MCF 10A (cell line): ENCODE measurements around the gene DUSP6. TPM values are rescaled to one million over a fixed set of nuclear protein-coding genes. Genes with fewer than 3 reads are reported as not detected.

Experiments used
- BruUV-seq: library from RNA; stranded (reverse); fragments of 400-500 nt; replicated peaks from 2 replicates; lab custom pipeline; 2021; lab: Mats Ljungman, UMichigan
- CTCF ChIA-PET: fragments of 300-600 bp; sonication (Branson Sonifier 250); formaldehyde crosslinking; extraction: SDS; loops from one replicate; lab custom pipeline; 2021; ENCODE audit warnings: antibody characterized with exemption, inconsistent platforms; lab: Yijun Ruan, JAX
- POLR2A ChIA-PET: fragments of 300-600, 350-650 bp; sonication (Branson Sonifier 250); formaldehyde crosslinking; extraction: SDS; loops from one replicate; lab custom pipeline; 2020; ENCODE audit warnings: antibody characterized with exemption, inconsistent platforms; lab: Yijun Ruan, JAX
- DNase-seq: peaks from one replicate; pipeline ENCODE4 v3.0.0-alpha.2; 2018; ENCODE audit not compliant: unreplicated experiment
- H3K27ac Mint-ChIP-seq: one replicate; pipeline ENCODE4 v1.8.0; 2022; ENCODE audit warnings: mild to moderate bottlenecking, low read depth, mixed read lengths; ENCODE audit not compliant: unreplicated experiment
- H3K27me3 Mint-ChIP-seq: one replicate; pipeline ENCODE4 v1.8.0; 2022; ENCODE audit warnings: mixed read lengths; ENCODE audit not compliant: insufficient read depth, unreplicated experiment
- H3K36me3 Mint-ChIP-seq: one replicate; pipeline ENCODE4 v1.8.0; 2022; ENCODE audit warnings: mild to moderate bottlenecking, moderate library complexity, mixed read lengths; ENCODE audit not compliant: insufficient read depth, unreplicated experiment
- H3K4me1 Mint-ChIP-seq: one replicate; pipeline ENCODE4 v1.8.0; 2022; ENCODE audit warnings: mixed read lengths; ENCODE audit not compliant: insufficient read depth, unreplicated experiment
- H3K4me3 Mint-ChIP-seq: one replicate; pipeline ENCODE4 v1.8.0; 2022; ENCODE audit warnings: mild to moderate bottlenecking, moderate library complexity, mixed read lengths; ENCODE audit not compliant: unreplicated experiment
- H3K9me3 Mint-ChIP-seq: one replicate; pipeline ENCODE4 v1.8.0; 2022; ENCODE audit warnings: mixed read lengths; ENCODE audit not compliant: unreplicated experiment
- intact Hi-C: fragments of 100-400 bp; cut with micrococcal nuclease; formaldehyde crosslinking; loops from 2 replicates; pipeline ENCODE4 v1.14.1; 2022
- total RNA-seq: library from RNA; stranded (reverse); gene quantifications from 2 replicates; pipeline ENCODE4 v1.2.3, GENCODE V29; 2022
- TF ChIP-seq, protein P1 (sequence below): fragments of 200-600 bp; IDR thresholded peaks from one replicate; pipeline ENCODE4 v1.8.0; 2022; ENCODE audit warnings: antibody characterized with exemption, mild to moderate bottlenecking; ENCODE audit not compliant: unreplicated experiment

The DUSP6 gene
- total RNA-seq, 1 experiment from 2014 or later = 149 TPM

DNA sequence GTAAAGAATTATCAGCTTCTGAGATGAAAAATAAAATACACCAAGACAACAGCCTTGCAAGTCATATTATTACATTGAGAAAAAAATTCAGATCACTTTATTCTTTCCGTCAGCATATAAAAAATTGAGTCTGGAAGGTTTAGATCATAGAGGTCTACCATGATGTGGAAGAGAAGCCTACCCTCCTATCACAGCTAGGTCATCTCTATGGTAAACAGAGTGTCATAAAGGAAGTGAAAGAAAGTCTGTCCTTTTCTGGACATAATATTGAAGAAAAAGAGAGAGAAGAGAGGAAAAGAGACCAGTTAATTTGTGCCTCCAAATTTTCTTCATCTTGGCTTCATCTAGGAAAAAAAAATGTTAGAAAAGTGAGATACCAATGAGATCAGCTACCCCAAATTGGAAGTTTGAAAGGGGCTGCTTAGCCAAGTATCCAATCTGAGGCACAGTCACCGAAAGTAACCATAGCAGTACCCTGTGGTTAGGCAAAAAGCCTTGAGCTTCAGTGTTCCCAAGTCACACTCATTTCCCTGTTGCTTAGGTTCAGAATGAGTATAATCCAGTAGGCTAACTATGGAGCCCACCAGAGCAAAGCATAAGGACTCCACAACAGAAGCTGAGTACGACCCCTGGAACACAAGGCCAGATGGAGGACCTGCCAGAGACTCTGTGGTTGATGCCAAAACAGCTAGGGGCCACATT lies 38.1 kb downstream of the DUSP6 start:
- CTCF ChIA-PET = interaction anchor here (0.6 to 0.8 kb wide), 3 partner anchors 21 to 297 kb away, joined by 3 to 6 read pairs (median 3); no protein-coding TSS in a partner anchor

DNA sequence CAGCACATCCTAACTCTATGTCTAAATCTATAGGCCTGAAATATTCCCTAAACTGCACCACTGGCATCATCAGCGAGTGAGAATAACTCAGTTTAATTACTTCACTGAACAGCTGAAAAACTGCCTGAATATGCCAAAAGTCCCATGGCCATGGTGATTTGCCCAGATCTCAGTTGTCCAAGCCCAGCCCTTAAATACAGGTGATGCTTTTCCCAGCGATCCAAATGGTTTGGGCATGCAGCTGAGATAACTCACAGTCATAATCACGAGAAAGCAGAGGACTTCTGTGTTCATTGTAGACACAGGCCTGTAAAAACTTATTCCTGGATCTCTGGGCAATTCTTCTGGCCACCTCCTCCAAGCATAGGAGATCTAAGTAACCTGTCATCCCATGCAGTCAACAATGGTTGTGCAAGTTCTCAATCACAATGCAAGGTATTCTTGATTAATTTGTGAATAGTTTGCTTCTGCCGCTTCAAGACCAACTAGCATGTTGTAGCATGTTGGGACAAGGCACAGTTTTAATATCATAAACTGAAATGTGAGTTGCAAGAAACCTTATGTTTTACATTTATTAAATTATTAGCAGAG lies 40.5 kb downstream of the DUSP6 start:
- BruUV-seq = no TSS peak
- DNase-seq = no peak
- Mint-ChIP-seq H3K4me3 (no peak overlapping the region), H3K27ac (no peak overlapping the region), H3K9me3 (no peaks in the 10 kb centered on the region), H3K36me3 (no peaks in the 10 kb centered on the region), H3K4me1 (no peaks in the 10 kb centered on the region), H3K27me3 (no peaks in the 10 kb centered on the region)
- CTCF ChIA-PET = no interaction called here
- POLR2A ChIA-PET = interaction anchor here (0.6 kb wide), 1 partner anchor 247 kb away, joined by 3 read pairs; no protein-coding TSS in a partner anchor
- intact Hi-C loops = no loop called here
- TF ChIP-seq, protein P1, sequence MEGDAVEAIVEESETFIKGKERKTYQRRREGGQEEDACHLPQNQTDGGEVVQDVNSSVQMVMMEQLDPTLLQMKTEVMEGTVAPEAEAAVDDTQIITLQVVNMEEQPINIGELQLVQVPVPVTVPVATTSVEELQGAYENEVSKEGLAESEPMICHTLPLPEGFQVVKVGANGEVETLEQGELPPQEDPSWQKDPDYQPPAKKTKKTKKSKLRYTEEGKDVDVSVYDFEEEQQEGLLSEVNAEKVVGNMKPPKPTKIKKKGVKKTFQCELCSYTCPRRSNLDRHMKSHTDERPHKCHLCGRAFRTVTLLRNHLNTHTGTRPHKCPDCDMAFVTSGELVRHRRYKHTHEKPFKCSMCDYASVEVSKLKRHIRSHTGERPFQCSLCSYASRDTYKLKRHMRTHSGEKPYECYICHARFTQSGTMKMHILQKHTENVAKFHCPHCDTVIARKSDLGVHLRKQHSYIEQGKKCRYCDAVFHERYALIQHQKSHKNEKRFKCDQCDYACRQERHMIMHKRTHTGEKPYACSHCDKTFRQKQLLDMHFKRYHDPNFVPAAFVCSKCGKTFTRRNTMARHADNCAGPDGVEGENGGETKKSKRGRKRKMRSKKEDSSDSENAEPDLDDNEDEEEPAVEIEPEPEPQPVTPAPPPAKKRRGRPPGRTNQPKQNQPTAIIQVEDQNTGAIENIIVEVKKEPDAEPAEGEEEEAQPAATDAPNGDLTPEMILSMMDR = no peak

More for the DNA sequence above, 38.1 kb downstream of the DUSP6 start:
- no peak overlapping the region for H3K27ac Mint-ChIP-seq
- no peak overlapping the region for H3K4me3 Mint-ChIP-seq
- POLR2A ChIA-PET = interaction anchor here (1.8 kb wide), 1 partner anchor 10 kb away, joined by 9 read pairs; no protein-coding TSS in a partner anchor
- H3K9me3 Mint-ChIP-seq = no peaks in the 10 kb centered on the region
- TF ChIP-seq, protein P1 = no peak
- no peaks in the 10 kb centered on the region for H3K27me3 Mint-ChIP-seq
- H3K4me1 Mint-ChIP-seq = peaks cover 6% of the 10 kb centered on the region
- intact Hi-C loops = no loop called here
- no TSS peak for BruUV-seq
- peaks cover 4% of the 10 kb centered on the region for H3K36me3 Mint-ChIP-seq
- DNase-seq = no peak

DNA sequence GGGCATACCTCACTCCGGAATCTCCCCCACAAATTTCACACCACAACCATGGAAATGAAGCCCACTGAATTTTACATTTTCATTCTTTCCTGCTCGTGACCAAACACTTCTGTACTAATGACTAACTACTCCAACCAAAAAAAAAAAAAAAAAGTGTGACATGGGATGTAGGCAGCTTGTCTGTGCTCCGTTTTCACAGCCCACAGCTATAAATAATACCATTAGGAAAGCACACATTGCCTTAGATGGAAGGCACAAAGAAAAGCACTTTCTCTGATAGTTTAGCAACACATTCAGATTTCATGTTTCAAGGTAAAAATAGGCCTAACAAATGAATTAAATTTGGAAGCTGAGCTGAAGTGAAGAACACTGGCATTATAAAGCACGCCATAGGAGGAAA lies 42.5 kb downstream of the DUSP6 start:
- Mint-ChIP-seq H3K36me3 (no peaks in the 10 kb centered on the region), H3K27me3 (no peaks in the 10 kb centered on the region), H3K4me1 (no peaks in the 10 kb centered on the region), H3K9me3 (no peaks in the 10 kb centered on the region), H3K27ac (no peak overlapping the region), H3K4me3 (no peak overlapping the region)
- ChIA-PET CTCF (interaction anchor here (0.7 to 0.8 kb wide), 2 partner anchors 11 to 200 kb away, joined by 3 to 4 read pairs; no protein-coding TSS in a partner anchor), POLR2A (interaction anchor here (0.7 kb wide), 1 partner anchor 21 kb away, joined by 4 read pairs; no protein-coding TSS in a partner anchor)
- intact Hi-C loops = no loop called here
- BruUV-seq = no TSS peak
- TF ChIP-seq, protein P1 = no peak
- DNase-seq = no peak

DNA sequence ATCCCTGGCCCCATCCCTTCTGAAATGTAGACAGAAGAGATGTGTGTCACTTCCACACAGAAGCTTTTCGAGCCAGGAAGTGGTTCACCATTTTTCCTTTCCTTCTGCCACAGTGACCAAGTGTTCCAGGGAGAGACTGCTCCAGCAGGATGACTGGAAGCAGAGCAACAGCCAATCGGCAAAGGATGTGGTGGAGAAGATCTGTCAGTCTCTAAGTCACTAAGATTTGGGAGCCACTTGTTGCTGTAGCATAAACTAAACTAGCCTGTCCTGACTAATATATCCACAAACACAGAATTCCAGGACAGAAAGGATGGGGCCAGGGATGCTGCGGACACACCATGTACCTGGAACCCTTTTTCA lies 42.9 kb downstream of the DUSP6 start:
- TF ChIP-seq, protein P1 = no peak
- no peak overlapping the region for H3K27ac Mint-ChIP-seq
- H3K36me3 Mint-ChIP-seq = no peaks in the 10 kb centered on the region
- no peaks in the 10 kb centered on the region for H3K27me3 Mint-ChIP-seq
- no peaks in the 10 kb centered on the region for H3K4me1 Mint-ChIP-seq
- ChIA-PET POLR2A (interaction anchor here (0.7 kb wide), 1 partner anchor 21 kb away, joined by 4 read pairs; no protein-coding TSS in a partner anchor), CTCF (interaction anchor here (0.7 to 0.8 kb wide), 2 partner anchors 10 to 201 kb away, joined by 3 to 4 read pairs; no protein-coding TSS in a partner anchor)
- intact Hi-C loops = no loop called here
- H3K9me3 Mint-ChIP-seq = no peaks in the 10 kb centered on the region
- no TSS peak for BruUV-seq
- H3K4me3 Mint-ChIP-seq = no peak overlapping the region
- DNase-seq = no peak
